Calu3 (cell line): ENCODE measurements around the gene SLC9A5. TPM values are rescaled to one million over a fixed set of nuclear protein-coding genes. Genes with fewer than 3 reads are reported as not detected.

Source experiments
- BruUV-seq: library from RNA; stranded (reverse); fragments of 400-500 nt; replicated peaks from 2 replicates; lab custom pipeline; 2021; lab: Mats Ljungman, UMichigan
- CTCF ChIA-PET: fragments of 300-600 bp; sonication (Branson Sonifier 250); formaldehyde crosslinking; loops from one replicate; lab custom pipeline; 2022; ENCODE audit warnings: antibody characterized with exemption; lab: Charles Lee
- DNase-seq: peaks from one replicate; pipeline ENCODE4 v3.0.0; 2022
- H3K27ac Mint-ChIP-seq: one replicate; pipeline ENCODE4 v1.8.0; 2022; ENCODE audit warnings: mixed read lengths; ENCODE audit not compliant: unreplicated experiment
- H3K27me3 Mint-ChIP-seq: one replicate; pipeline ENCODE4 v1.8.0; 2022; ENCODE audit warnings: mixed read lengths; ENCODE audit not compliant: unreplicated experiment
- H3K36me3 Mint-ChIP-seq: one replicate; pipeline ENCODE4 v1.8.0; 2022; ENCODE audit warnings: mild to moderate bottlenecking, moderate library complexity, mixed read lengths; ENCODE audit not compliant: insufficient read depth, unreplicated experiment
- H3K4me1 Mint-ChIP-seq: one replicate; pipeline ENCODE4 v1.8.0; 2022; ENCODE audit warnings: mild to moderate bottlenecking, low read depth, mixed read lengths; ENCODE audit not compliant: unreplicated experiment
- H3K4me3 Mint-ChIP-seq: one replicate; pipeline ENCODE4 v1.8.0; 2022; ENCODE audit warnings: mild to moderate bottlenecking, low read depth, moderate library complexity, mixed read lengths; ENCODE audit not compliant: unreplicated experiment
- H3K9me3 Mint-ChIP-seq: one replicate; pipeline ENCODE4 v1.8.0; 2022; ENCODE audit warnings: low read depth, mixed read lengths; ENCODE audit not compliant: unreplicated experiment
- intact Hi-C: fragments of 100-400 bp; cut with micrococcal nuclease; formaldehyde crosslinking; loops from one replicate; pipeline ENCODE4 v1.10.0; 2022; ENCODE audit not compliant: unreplicated experiment
- total RNA-seq: library from RNA; stranded (reverse); gene quantifications from 2 replicates; pipeline ENCODE4 v1.2.3, GENCODE V29; 2022
- TF ChIP-seq, protein P1 (sequence below): fragments of 200-600 bp; IDR thresholded peaks from one replicate; pipeline ENCODE4 v1.8.0; 2022; ENCODE audit warnings: antibody characterized with exemption; ENCODE audit not compliant: unreplicated experiment

SLC9A5 gene
- total RNA-seq, 1 experiment from 2014 or later: 2.4 TPM

DNA sequence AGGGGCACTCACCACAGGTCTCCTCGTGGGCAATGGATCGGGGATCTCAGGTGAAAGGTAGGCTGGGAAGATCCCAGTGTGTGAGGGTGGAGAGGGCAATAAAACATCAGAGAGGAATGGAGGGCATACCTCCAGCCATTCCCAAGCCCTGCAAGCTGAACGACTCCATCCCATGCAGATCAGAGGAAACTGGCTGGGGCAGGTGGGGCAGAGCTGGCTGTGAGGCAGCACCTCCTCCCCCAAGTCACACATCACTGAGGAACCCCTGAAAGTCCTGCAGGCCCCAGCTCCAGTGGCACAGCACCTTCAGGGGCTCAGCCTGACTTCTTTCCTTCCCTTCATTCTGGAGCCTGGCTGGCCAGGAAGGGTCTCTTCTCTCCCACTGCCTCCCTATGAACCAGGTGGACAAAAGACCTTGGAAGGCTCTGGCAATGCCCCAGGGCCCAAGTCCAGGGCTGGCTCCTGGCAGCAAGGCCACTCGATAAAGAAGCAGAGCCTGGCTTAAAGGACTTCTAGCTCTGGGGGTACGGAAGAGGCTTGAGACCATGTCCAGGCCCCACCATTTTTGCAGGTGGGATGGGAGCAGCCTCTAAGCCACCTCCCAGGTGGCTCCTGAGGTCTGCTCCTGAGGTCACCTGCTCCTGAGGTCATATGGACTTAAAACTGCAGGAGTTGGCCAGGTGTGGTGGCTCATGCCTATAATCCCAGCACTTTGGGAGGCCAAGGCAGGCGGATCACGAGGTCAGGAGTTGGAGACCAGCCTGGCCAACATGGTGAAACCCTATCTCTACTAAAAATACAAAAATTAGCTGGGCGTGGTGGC lies 35.4 kb upstream of the SLC9A5 start:
- H3K9me3 Mint-ChIP-seq: no peaks in the 10 kb centered on the region
- H3K4me1 Mint-ChIP-seq: no peaks in the 10 kb centered on the region
- H3K27ac Mint-ChIP-seq: no peak overlapping the region
- TF ChIP-seq, protein P1, sequence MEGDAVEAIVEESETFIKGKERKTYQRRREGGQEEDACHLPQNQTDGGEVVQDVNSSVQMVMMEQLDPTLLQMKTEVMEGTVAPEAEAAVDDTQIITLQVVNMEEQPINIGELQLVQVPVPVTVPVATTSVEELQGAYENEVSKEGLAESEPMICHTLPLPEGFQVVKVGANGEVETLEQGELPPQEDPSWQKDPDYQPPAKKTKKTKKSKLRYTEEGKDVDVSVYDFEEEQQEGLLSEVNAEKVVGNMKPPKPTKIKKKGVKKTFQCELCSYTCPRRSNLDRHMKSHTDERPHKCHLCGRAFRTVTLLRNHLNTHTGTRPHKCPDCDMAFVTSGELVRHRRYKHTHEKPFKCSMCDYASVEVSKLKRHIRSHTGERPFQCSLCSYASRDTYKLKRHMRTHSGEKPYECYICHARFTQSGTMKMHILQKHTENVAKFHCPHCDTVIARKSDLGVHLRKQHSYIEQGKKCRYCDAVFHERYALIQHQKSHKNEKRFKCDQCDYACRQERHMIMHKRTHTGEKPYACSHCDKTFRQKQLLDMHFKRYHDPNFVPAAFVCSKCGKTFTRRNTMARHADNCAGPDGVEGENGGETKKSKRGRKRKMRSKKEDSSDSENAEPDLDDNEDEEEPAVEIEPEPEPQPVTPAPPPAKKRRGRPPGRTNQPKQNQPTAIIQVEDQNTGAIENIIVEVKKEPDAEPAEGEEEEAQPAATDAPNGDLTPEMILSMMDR: no peak
- H3K27me3 Mint-ChIP-seq: peaks cover 41% of the 10 kb centered on the region
- intact Hi-C loops: no loop called here
- CTCF ChIA-PET: no interaction called here
- no peak for DNase-seq
- no peak overlapping the region for H3K4me3 Mint-ChIP-seq
- H3K36me3 Mint-ChIP-seq: no peaks in the 10 kb centered on the region
- BruUV-seq: no TSS peak

DNA sequence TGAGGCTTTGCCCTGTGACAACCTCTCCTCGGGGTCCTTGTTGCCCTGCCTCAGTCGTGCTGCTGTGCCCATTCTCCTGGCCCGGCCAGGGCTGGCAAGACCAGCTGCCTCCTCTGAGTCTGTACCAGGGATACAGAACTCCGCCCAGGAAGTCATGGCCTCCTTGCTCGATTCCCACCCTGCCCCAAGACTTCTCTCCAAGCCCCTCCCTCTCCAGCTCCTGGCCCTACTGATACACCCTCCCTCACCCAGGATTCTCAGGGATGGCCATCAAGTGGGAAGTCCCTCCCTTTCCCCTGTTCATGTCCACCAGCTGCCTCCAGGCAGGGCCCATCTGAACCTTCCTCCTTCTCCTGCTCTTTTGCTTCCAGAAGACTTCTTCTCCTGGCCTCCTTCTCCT lies 33.1 kb upstream of the SLC9A5 start:
- intact Hi-C loops: no loop called here
- Mint-ChIP-seq H3K27ac (no peak overlapping the region), H3K4me1 (no peaks in the 10 kb centered on the region), H3K9me3 (no peaks in the 10 kb centered on the region), H3K36me3 (no peaks in the 10 kb centered on the region), H3K27me3 (peaks cover 28% of the 10 kb centered on the region), H3K4me3 (no peak overlapping the region)
- BruUV-seq: no TSS peak
- DNase-seq: no peak
- CTCF ChIA-PET: no interaction called here
- TF ChIP-seq, protein P1: no peak

DNA sequence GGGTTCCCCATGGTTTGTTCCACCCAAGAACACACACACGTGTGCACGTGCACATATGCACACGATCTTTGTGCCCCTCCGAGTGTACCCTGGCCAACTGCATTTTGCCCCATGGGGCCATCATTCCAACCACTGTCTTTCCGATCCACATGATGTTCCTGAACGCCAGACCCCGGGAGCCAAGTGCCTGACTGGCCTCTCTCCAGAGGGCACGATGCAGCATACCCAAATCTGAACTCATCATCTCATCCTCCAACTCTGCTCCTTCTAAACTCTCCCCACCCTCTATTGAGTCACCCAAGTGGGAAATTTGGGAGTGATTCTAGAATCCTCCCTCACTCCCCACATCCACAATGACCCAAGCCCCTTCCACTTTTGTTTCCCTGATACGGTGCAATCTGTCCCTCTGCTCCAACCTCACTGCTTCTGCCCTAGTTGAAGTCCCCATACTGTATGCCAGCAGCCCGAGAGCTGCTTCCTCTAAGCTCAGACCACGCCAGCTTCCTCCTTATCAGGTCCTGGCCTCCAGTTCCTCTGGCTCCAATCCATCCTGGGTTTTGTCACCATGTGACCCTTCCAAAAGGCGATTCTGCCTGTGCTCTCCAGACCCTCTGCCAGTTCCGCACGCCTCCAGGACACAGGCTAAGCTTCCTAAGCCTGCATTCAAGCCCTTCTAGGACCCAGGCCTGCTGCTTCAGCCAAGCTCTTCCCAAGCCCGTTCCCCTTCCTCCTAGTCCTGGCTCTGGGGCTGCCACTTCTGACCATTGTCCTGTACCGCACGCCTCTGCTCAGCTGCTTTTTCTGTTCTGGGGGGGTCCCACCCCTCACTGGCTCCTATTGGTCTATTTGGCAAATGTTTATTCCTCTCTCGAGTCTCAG lies 31.9 kb upstream of the SLC9A5 start:
- TF ChIP-seq, protein P1: no peak
- intact Hi-C loops: no loop called here
- no peak for DNase-seq
- Mint-ChIP-seq H3K27me3 (peaks cover 28% of the 10 kb centered on the region), H3K9me3 (no peaks in the 10 kb centered on the region), H3K4me1 (no peaks in the 10 kb centered on the region), H3K36me3 (no peaks in the 10 kb centered on the region), H3K27ac (no peak overlapping the region), H3K4me3 (no peak overlapping the region)
- CTCF ChIA-PET: no interaction called here
- no TSS peak for BruUV-seq

DNA sequence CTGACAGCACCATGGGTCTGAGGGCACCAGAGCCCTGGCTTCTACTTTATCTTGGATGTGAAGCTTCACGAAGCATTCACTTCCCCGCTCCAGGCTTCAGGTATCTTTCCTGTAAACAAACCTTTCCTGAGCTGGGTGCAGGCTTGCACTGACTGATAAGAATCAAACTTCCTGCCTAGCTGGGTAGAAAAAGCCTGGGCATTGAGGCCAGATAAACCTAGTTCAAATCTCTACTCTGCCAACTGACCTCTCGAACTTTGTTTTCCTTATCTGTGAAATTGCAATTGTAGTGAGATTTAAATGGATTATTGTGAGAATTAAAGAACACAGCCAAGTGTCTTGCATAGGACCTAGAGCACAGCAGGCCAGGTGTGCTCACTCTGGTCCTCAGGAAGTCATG lies 24.8 kb upstream of the SLC9A5 start:
- Mint-ChIP-seq H3K4me3 (no peak overlapping the region), H3K27ac (no peak overlapping the region), H3K27me3 (no peaks in the 10 kb centered on the region), H3K9me3 (no peaks in the 10 kb centered on the region), H3K36me3 (peaks cover 31% of the 10 kb centered on the region), H3K4me1 (peaks cover 39% of the 10 kb centered on the region)
- no peak for DNase-seq
- TF ChIP-seq, protein P1: no peak
- CTCF ChIA-PET: no interaction called here
- intact Hi-C loops: no loop called here
- no TSS peak for BruUV-seq
